H9 (cell line): ENCODE measurements around the gene PMEL. TPM values are rescaled to one million over a fixed set of nuclear protein-coding genes. Genes with fewer than 3 reads are reported as not detected.

Source experiments
- DNase-seq: peaks from one replicate; pipeline ENCODE4 v3.0.0-alpha.2; 2017
- H2AFZ ChIP-seq: one replicate; pipeline ENCODE4 v1.6.1; 2013; ENCODE audit warnings: mild to moderate bottlenecking, low read length, control low read depth, moderate library complexity
- H2AK5ac ChIP-seq: 2 replicates; pipeline ENCODE4 v1.6.1; 2013; ENCODE audit warnings: low read length, control low read depth, mixed read lengths; ENCODE audit not compliant: insufficient read length
- H2BK120ac ChIP-seq: one replicate; pipeline ENCODE4 v1.6.1; 2013; ENCODE audit warnings: low read depth, mild to moderate bottlenecking, low read length, control low read depth, inconsistent platforms; ENCODE audit not compliant: poor library complexity, severe bottlenecking
- H2BK12ac ChIP-seq: 2 replicates; pipeline ENCODE4 v1.6.1; 2013; ENCODE audit warnings: low read length, control low read depth, mixed read lengths, low read depth; ENCODE audit not compliant: insufficient read length
- H2BK15ac ChIP-seq: 2 replicates; pipeline ENCODE4 v1.6.1; 2013; ENCODE audit warnings: low read depth, low read length, control low read depth
- H2BK20ac ChIP-seq: one replicate; pipeline ENCODE4 v1.6.1; 2013; ENCODE audit warnings: low read depth, mild to moderate bottlenecking, low read length, control low read depth, inconsistent platforms; ENCODE audit not compliant: poor library complexity, severe bottlenecking
- H2BK5ac ChIP-seq: 2 replicates; pipeline ENCODE4 v1.6.1; 2013; ENCODE audit warnings: low read length, control low read depth, mixed read lengths; ENCODE audit not compliant: insufficient read length
- H3K14ac ChIP-seq: 2 replicates; pipeline ENCODE4 v1.6.1; 2013; ENCODE audit warnings: low read length, control low read depth; ENCODE audit not compliant: insufficient read depth
- H3K18ac ChIP-seq: 2 replicates; pipeline ENCODE4 v1.6.1; 2013; ENCODE audit warnings: low read depth, mild to moderate bottlenecking, mixed read lengths, low read length, control low read depth; ENCODE audit not compliant: insufficient read length
- H3K23ac ChIP-seq: 2 replicates; pipeline ENCODE4 v1.6.1; 2013; ENCODE audit warnings: low read length, control low read depth, mixed read lengths, low read depth; ENCODE audit not compliant: insufficient read length
- H3K23me2 ChIP-seq: 2 replicates; pipeline ENCODE4 v1.6.1; 2013; ENCODE audit warnings: low read depth, mild to moderate bottlenecking, mixed read lengths, low read length, control low read depth; ENCODE audit not compliant: insufficient read length, poor library complexity, severe bottlenecking
- H3K27ac ChIP-seq: 2 replicates; pipeline ENCODE4 v1.5.1; 2013; ENCODE audit warnings: low read length, control low read depth, mixed read lengths, low read depth; ENCODE audit not compliant: insufficient read length
- H3K27me3 ChIP-seq: 2 replicates; pipeline ENCODE4 v1.6.1; 2013; ENCODE audit warnings: low read length, control low read depth, inconsistent platforms; ENCODE audit not compliant: insufficient read depth
- H3K4ac ChIP-seq: 2 replicates; pipeline ENCODE4 v1.6.1; 2013; ENCODE audit warnings: low read depth, mild to moderate bottlenecking, control low read depth, inconsistent platforms, low read length, moderate library complexity
- H3K4me1 ChIP-seq: 2 replicates; pipeline ENCODE4 v1.6.1; 2013; ENCODE audit warnings: low read length, control low read depth, inconsistent platforms; ENCODE audit not compliant: insufficient read depth
- H3K4me2 ChIP-seq: 2 replicates; pipeline ENCODE4 v1.6.1; 2013; ENCODE audit warnings: low read length, control low read depth, mixed read lengths; ENCODE audit not compliant: insufficient read length, insufficient read depth
- H3K56ac ChIP-seq: 2 replicates; pipeline ENCODE4 v1.6.1; 2013; ENCODE audit warnings: low read depth, mild to moderate bottlenecking, mixed read lengths, low read length, control low read depth; ENCODE audit not compliant: insufficient read length
- H3K79me1 ChIP-seq: 2 replicates; pipeline ENCODE4 v1.6.1; 2013; ENCODE audit warnings: low read depth, mild to moderate bottlenecking, moderate library complexity, low read length, control low read depth, inconsistent platforms; ENCODE audit not compliant: insufficient read depth, poor library complexity, severe bottlenecking
- H3K79me2 ChIP-seq: 2 replicates; pipeline ENCODE4 v1.6.1; 2013; ENCODE audit warnings: low read length, control low read depth, inconsistent platforms; ENCODE audit not compliant: insufficient read depth
- H3K9ac ChIP-seq: 2 replicates; pipeline ENCODE4 v1.6.1; 2013; ENCODE audit warnings: low read length, control low read depth, mixed read lengths; ENCODE audit not compliant: insufficient read length; ENCODE audit errors: extremely low read depth
- H3K9me3 ChIP-seq: one replicate; pipeline ENCODE4 v1.6.1; 2013; ENCODE audit warnings: low read depth, low read length, inconsistent platforms; ENCODE audit not compliant: control insufficient read depth
- H3T11ph ChIP-seq: one replicate; pipeline ENCODE4 v1.6.1; 2013; ENCODE audit warnings: mild to moderate bottlenecking, low read length, control low read depth, inconsistent platforms
- H4K20me1 ChIP-seq: one replicate; pipeline ENCODE4 v1.6.1; 2013; ENCODE audit not compliant: control insufficient read depth, insufficient read length, insufficient read depth
- H4K5ac ChIP-seq: 2 replicates; pipeline ENCODE4 v1.6.1; 2013; ENCODE audit warnings: low read depth, mild to moderate bottlenecking, mixed read lengths, low read length, control low read depth; ENCODE audit not compliant: insufficient read length
- H4K8ac ChIP-seq: replicated peaks from 2 replicates; pipeline ENCODE4 v1.6.1; 2013; ENCODE audit warnings: low read length, control low read depth, mixed read lengths, low read depth; ENCODE audit not compliant: insufficient read length
- H4K91ac ChIP-seq: 2 replicates; pipeline ENCODE4 v1.6.1; 2013; ENCODE audit warnings: low read depth, mild to moderate bottlenecking, moderate library complexity, mixed read lengths, low read length, control low read depth; ENCODE audit not compliant: insufficient read length
- H3K27ac Mint-ChIP-seq, 3 experiments: 2 replicates in 2 of 3; 3 replicates in 1 of 3; pipeline ENCODE4 v1.8.0; 2020 to 2021; ENCODE audit warnings: mixed read lengths in 3 of 3, mild to moderate bottlenecking in 1 of 3, moderate library complexity in 1 of 3
- H3K27me3 Mint-ChIP-seq: 2 replicates; pipeline ENCODE4 v1.8.0; 2021; ENCODE audit warnings: low read depth, mild to moderate bottlenecking, moderate library complexity, mixed read lengths
- H3K36me3 Mint-ChIP-seq, 3 experiments: 2 replicates in 2 of 3; 3 replicates in 1 of 3; pipeline ENCODE4 v1.8.0; 2020 to 2021; ENCODE audit warnings: low read depth in 3 of 3, mixed read lengths in 3 of 3; ENCODE audit not compliant: insufficient read depth in 1 of 3
- H3K4me1 Mint-ChIP-seq, 2 experiments: 2 replicates each; pipeline ENCODE4 v1.8.0; 2020; ENCODE audit warnings: mixed read lengths in 2 of 2
- H3K4me3 Mint-ChIP-seq, 2 experiments: 2 replicates in 1 of 2; 3 replicates in 1 of 2; pipeline ENCODE4 v1.8.0; 2020 to 2021; ENCODE audit warnings: mild to moderate bottlenecking in 2 of 2, mixed read lengths in 2 of 2, moderate library complexity in 1 of 2
- H3K9me3 Mint-ChIP-seq, 2 experiments: 2 replicates in 1 of 2; 3 replicates in 1 of 2; pipeline ENCODE4 v1.8.0; 2020; ENCODE audit warnings: mild to moderate bottlenecking in 2 of 2, mixed read lengths in 2 of 2, moderate library complexity in 1 of 2
- WGBS: extraction: QIAGEN DNeasy Blood & Tissue Kit; methylation state at CpG from one replicate; pipeline ENCODE4 v1.1.7; 2013; ENCODE audit warnings: missing lambda C conversion rate, low lambda C conversion rate, mixed read lengths; ENCODE audit not compliant: insufficient read length; ENCODE audit errors: extremely low coverage; 5-methylcytosine and 5-hydroxymethylcytosine counted together
- total RNA-seq: library from RNA; stranded (reverse); gene quantifications from 2 replicates; pipeline ENCODE4 v1.2.1, GENCODE V29; 2021
- TF ChIP-seq, protein P1 (sequence below): fragments of 200-600 bp; sonication (generic); conservative IDR thresholded peaks from 3 replicates; pipeline ENCODE4 v1.8.0; 2021; ENCODE audit warnings: antibody characterized with exemption, mild to moderate bottlenecking

PMEL gene
- total RNA-seq, 1 experiment from 2014 or later: 72.6 TPM

DNA sequence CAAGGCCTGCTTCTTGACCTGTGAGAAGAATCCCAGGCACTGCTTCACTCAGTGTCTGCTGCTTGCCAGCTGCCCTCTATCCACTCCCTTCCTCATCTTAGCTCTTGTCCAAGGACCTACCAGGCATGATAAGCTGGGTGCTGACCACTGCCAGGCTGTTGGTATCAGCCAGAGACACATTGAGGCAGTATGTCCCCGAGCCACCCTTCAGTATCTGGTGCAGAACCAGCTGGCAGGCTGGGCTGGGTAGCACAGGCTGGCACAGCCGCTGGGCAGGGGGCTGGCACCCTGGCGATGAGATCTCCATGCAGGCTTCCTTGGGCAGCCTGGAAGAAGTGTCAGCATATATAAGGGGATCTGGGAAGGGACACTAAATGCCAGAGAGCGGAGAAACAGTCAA is 10.5 kb downstream of the PMEL start:
- Histone ChIP-seq H3K9me3 (no peaks in the 10 kb centered on the region), H2BK15ac (no peak overlapping the region), H3K9ac (no peak overlapping the region), H3K18ac (no peak overlapping the region), H3K23me2 (no peaks in the 10 kb centered on the region), H3K79me2 (no peaks in the 10 kb centered on the region), H3K27me3 (no peaks in the 10 kb centered on the region), H4K91ac (no peak overlapping the region), H2BK120ac (no peak overlapping the region), H3K23ac (no peak overlapping the region), H3K27ac (no peak overlapping the region), H2BK20ac (no peak overlapping the region), H4K5ac (no peak overlapping the region), H3K4me2 (no peak overlapping the region), H3K4me1 (no peaks in the 10 kb centered on the region), H3K56ac (no peak overlapping the region), H2AFZ (no peak overlapping the region), H3K4ac (no peak overlapping the region), H4K8ac (no peak overlapping the region), H2BK12ac (no peak overlapping the region), H3K14ac (no peak overlapping the region), H3K79me1 (no peaks in the 10 kb centered on the region), H4K20me1 (no peaks in the 10 kb centered on the region), H3T11ph (no peak overlapping the region), H2BK5ac (no peak overlapping the region), H2AK5ac (no peak overlapping the region)
- Mint-ChIP-seq H3K9me3 (no peaks in the 10 kb centered on the region), H3K27me3 (no peaks in the 10 kb centered on the region), H3K4me3 (no peak overlapping the region), H3K4me1 (no peaks in the 10 kb centered on the region; a peak in 1 of 4 replicates), H3K36me3 (peaks cover 4 to 45% (median 32%) of the 10 kb centered on the region in 3 experiments; a peak in 6 of 7 replicates), H3K27ac (no peak overlapping the region)
- TF ChIP-seq, protein P1, sequence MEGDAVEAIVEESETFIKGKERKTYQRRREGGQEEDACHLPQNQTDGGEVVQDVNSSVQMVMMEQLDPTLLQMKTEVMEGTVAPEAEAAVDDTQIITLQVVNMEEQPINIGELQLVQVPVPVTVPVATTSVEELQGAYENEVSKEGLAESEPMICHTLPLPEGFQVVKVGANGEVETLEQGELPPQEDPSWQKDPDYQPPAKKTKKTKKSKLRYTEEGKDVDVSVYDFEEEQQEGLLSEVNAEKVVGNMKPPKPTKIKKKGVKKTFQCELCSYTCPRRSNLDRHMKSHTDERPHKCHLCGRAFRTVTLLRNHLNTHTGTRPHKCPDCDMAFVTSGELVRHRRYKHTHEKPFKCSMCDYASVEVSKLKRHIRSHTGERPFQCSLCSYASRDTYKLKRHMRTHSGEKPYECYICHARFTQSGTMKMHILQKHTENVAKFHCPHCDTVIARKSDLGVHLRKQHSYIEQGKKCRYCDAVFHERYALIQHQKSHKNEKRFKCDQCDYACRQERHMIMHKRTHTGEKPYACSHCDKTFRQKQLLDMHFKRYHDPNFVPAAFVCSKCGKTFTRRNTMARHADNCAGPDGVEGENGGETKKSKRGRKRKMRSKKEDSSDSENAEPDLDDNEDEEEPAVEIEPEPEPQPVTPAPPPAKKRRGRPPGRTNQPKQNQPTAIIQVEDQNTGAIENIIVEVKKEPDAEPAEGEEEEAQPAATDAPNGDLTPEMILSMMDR: no peak
- DNase-seq: no peak
- WGBS: no CpG with 5 or more reads among the region's 4 CpGs
